Adrenal gland (tissue), 5 donors: Measurements from ENCODE around the gene COL1A1.

Experiments used
- POLR2A ChIP-seq, 2 donors: fragments of 450-650 bp; IDR thresholded peaks; one replicate each; pipeline ENCODE4 v1.6.1; 2017; ENCODE audit warnings: antibody characterized with exemption in 2 of 2, mild to moderate bottlenecking in 2 of 2, moderate library complexity in 1 of 2
- TF ChIP-seq, protein P1 (sequence below), 6 experiments: fragments of 450-650 bp in 4 of 6; fragments of 200-600 bp in 2 of 6; sonication (generic) in 1 of 6; IDR thresholded peaks; 1 replicate in 5 of 6; 2 replicates in 1 of 6; pipeline versions ENCODE4 v1.5.1 to v1.8.0; 2016 to 2021; ENCODE audit warnings: antibody characterized with exemption in 6 of 6, mild to moderate bottlenecking in 2 of 6, moderate library complexity in 1 of 6
- donor health status: DM: no; HTN: no; CAD: no.

DNA sequence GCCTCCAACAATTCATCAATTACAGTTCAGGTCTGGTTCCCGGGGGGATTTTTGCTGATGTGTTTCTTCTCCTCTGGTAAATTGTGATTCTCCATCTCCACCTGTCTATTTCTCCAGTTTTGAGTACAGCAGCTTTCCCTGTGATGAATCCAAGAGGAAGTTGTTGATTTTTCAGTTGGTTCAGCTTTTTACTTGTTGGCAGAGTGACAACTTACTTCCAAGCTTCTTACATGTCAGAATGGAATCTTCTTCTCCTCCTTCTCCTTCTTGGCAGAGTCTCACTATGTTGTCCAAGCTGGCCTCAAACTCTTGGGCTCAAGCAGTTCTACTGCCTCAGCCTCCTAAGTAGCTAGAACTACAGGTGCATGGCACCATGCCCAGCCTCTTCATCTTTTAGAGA is 39.4 kb upstream of the COL1A1 start:
- TF ChIP-seq POLR2A (IDR thresholded peaks at IDR 0.05), result no peak
- TF ChIP-seq, protein P1, sequence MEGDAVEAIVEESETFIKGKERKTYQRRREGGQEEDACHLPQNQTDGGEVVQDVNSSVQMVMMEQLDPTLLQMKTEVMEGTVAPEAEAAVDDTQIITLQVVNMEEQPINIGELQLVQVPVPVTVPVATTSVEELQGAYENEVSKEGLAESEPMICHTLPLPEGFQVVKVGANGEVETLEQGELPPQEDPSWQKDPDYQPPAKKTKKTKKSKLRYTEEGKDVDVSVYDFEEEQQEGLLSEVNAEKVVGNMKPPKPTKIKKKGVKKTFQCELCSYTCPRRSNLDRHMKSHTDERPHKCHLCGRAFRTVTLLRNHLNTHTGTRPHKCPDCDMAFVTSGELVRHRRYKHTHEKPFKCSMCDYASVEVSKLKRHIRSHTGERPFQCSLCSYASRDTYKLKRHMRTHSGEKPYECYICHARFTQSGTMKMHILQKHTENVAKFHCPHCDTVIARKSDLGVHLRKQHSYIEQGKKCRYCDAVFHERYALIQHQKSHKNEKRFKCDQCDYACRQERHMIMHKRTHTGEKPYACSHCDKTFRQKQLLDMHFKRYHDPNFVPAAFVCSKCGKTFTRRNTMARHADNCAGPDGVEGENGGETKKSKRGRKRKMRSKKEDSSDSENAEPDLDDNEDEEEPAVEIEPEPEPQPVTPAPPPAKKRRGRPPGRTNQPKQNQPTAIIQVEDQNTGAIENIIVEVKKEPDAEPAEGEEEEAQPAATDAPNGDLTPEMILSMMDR (IDR thresholded peaks at IDR 0.05), result no peak
